ENCODE measurements around the gene CILP2. TPM values are rescaled to one million over a fixed set of nuclear protein-coding genes. Genes with fewer than 3 reads are reported as not detected.

Gene CILP2
- polyA plus RNA-seq, 1 of the 3 experiments (the other 2 are of a cell fraction): 1.9 TPM

DNA sequence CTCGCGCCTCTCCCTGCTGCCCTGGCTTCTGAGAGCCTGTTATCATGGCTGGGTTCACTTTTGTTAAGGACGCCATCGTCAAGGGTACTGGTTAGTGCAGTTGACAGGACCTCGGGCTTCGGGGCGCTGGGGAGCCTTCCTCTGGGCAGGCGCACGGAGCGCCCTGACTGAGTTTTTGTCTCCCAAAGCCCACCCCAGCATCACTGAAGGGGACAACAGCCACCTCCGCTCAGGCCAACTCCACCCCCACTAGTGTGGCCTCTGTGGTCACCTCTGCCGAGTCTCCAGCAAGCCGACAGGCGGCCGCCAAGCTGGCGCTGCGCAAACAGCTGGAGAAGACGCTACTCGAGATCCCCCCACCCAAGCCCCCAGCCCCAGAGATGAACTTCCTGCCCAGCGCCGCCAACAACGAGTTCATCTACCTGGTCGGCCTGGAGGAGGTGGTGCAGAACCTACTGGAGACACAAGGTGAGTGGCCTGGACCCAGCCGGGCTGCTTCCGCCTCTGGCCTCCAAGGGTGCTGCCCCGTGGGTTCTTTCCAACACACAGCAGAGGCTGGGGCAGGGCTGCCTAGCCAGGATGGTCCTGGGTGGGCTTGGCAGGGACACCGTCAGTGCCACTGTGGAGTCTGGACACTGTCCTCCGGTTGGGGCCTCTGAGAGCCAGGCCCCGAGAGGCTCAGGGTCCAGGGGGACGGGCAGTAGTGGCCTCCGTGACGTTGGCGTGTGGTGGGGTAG lies 39.6 kb upstream of the CILP2 start:
- no peak overlapping the region for H3K27ac ChIP-seq (ENCODE audit: low read depth in 2 of 2, low read length in 1 of 2)
- no peaks in the 10 kb centered on the region for H4K20me1 ChIP-seq (ENCODE audit: insufficient read depth)
- DNase-seq: no peak
- no peak overlapping the region for H3K4me3 ChIP-seq (ENCODE audit: low read depth in 2 of 2, low read length in 1 of 2)
- POLR2A ChIA-PET: no interaction called here
- no peaks in the 10 kb centered on the region for H3F3A ChIP-seq (replicated peaks; ENCODE audit: insufficient read depth)
- no peaks in the 10 kb centered on the region for H3K4me1 ChIP-seq (ENCODE audit: control insufficient read depth in 1 of 2, insufficient read depth in 2 of 2, low read depth in 1 of 2, low read length in 1 of 2)
- no peaks in the 10 kb centered on the region for H3K9me3 ChIP-seq
- H3K4me2 ChIP-seq: no peak overlapping the region
- CTCF ChIA-PET: no interaction called here
- peaks cover 13% of the 10 kb centered on the region; the same call in 1 of the 2 replicates for H3K79me2 ChIP-seq (ENCODE audit: insufficient read depth)
- H3K9ac ChIP-seq: no peak overlapping the region
- H3K27me3 ChIP-seq (ENCODE audit: insufficient read depth): no peaks in the 10 kb centered on the region
- no peak for TF ChIP-seq ELF1 (IDR thresholded peaks at IDR 0.05)
- TF ChIP-seq, protein P1, sequence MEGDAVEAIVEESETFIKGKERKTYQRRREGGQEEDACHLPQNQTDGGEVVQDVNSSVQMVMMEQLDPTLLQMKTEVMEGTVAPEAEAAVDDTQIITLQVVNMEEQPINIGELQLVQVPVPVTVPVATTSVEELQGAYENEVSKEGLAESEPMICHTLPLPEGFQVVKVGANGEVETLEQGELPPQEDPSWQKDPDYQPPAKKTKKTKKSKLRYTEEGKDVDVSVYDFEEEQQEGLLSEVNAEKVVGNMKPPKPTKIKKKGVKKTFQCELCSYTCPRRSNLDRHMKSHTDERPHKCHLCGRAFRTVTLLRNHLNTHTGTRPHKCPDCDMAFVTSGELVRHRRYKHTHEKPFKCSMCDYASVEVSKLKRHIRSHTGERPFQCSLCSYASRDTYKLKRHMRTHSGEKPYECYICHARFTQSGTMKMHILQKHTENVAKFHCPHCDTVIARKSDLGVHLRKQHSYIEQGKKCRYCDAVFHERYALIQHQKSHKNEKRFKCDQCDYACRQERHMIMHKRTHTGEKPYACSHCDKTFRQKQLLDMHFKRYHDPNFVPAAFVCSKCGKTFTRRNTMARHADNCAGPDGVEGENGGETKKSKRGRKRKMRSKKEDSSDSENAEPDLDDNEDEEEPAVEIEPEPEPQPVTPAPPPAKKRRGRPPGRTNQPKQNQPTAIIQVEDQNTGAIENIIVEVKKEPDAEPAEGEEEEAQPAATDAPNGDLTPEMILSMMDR (IDR thresholded peaks at IDR 0.05): no peak
- TF ChIP-seq, protein P2, sequence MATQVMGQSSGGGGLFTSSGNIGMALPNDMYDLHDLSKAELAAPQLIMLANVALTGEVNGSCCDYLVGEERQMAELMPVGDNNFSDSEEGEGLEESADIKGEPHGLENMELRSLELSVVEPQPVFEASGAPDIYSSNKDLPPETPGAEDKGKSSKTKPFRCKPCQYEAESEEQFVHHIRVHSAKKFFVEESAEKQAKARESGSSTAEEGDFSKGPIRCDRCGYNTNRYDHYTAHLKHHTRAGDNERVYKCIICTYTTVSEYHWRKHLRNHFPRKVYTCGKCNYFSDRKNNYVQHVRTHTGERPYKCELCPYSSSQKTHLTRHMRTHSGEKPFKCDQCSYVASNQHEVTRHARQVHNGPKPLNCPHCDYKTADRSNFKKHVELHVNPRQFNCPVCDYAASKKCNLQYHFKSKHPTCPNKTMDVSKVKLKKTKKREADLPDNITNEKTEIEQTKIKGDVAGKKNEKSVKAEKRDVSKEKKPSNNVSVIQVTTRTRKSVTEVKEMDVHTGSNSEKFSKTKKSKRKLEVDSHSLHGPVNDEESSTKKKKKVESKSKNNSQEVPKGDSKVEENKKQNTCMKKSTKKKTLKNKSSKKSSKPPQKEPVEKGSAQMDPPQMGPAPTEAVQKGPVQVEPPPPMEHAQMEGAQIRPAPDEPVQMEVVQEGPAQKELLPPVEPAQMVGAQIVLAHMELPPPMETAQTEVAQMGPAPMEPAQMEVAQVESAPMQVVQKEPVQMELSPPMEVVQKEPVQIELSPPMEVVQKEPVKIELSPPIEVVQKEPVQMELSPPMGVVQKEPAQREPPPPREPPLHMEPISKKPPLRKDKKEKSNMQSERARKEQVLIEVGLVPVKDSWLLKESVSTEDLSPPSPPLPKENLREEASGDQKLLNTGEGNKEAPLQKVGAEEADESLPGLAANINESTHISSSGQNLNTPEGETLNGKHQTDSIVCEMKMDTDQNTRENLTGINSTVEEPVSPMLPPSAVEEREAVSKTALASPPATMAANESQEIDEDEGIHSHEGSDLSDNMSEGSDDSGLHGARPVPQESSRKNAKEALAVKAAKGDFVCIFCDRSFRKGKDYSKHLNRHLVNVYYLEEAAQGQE (IDR thresholded peaks at IDR 0.05; ENCODE audit: low read depth, low read length): no peak
- no peak for TF ChIP-seq FOXM1 (IDR thresholded peaks at IDR 0.05; ENCODE audit: low read depth)
- no peak for TF ChIP-seq POLR2AphosphoS5 (IDR thresholded peaks at IDR 0.05; ENCODE audit: low read depth, low read length)
- no peak for TF ChIP-seq JUND (IDR thresholded peaks at IDR 0.05)
- TF ChIP-seq MEF2A (IDR thresholded peaks at IDR 0.05; ENCODE audit: borderline replicate concordance, low read depth): no peak
- TF ChIP-seq SMC3 (IDR thresholded peaks at IDR 0.05; ENCODE audit: low read depth, low read length): no peak
- TF ChIP-seq EZH2phosphoT487 (IDR thresholded peaks at IDR 0.05; ENCODE audit: borderline replicate concordance, low read depth): no peak
- TF ChIP-seq CHD2 (IDR thresholded peaks at IDR 0.05; ENCODE audit: low read length, partially characterized antibody): no peak
- TF ChIP-seq NFIC (IDR thresholded peaks at IDR 0.05; ENCODE audit: borderline replicate concordance): no peak
- TF ChIP-seq, protein P3, sequence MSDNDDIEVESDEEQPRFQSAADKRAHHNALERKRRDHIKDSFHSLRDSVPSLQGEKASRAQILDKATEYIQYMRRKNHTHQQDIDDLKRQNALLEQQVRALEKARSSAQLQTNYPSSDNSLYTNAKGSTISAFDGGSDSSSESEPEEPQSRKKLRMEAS (IDR thresholded peaks at IDR 0.05; ENCODE audit: low read depth): no peak
- no peak for TF ChIP-seq TCF12 (IDR thresholded peaks at IDR 0.05)
- TF ChIP-seq, protein P4, sequence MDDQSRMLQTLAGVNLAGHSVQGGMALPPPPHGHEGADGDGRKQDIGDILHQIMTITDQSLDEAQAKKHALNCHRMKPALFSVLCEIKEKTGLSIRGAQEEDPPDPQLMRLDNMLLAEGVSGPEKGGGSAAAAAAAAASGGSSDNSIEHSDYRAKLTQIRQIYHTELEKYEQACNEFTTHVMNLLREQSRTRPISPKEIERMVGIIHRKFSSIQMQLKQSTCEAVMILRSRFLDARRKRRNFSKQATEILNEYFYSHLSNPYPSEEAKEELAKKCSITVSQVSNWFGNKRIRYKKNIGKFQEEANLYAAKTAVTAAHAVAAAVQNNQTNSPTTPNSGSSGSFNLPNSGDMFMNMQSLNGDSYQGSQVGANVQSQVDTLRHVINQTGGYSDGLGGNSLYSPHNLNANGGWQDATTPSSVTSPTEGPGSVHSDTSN (IDR thresholded peaks at IDR 0.05): no peak
- TF ChIP-seq RAD21 (IDR thresholded peaks at IDR 0.05; ENCODE audit: low read length): no peak
- TF ChIP-seq FOXJ3 (CRISPR knock-in tag; IDR thresholded peaks at IDR 0.05): no peak
- TF ChIP-seq, protein P5, sequence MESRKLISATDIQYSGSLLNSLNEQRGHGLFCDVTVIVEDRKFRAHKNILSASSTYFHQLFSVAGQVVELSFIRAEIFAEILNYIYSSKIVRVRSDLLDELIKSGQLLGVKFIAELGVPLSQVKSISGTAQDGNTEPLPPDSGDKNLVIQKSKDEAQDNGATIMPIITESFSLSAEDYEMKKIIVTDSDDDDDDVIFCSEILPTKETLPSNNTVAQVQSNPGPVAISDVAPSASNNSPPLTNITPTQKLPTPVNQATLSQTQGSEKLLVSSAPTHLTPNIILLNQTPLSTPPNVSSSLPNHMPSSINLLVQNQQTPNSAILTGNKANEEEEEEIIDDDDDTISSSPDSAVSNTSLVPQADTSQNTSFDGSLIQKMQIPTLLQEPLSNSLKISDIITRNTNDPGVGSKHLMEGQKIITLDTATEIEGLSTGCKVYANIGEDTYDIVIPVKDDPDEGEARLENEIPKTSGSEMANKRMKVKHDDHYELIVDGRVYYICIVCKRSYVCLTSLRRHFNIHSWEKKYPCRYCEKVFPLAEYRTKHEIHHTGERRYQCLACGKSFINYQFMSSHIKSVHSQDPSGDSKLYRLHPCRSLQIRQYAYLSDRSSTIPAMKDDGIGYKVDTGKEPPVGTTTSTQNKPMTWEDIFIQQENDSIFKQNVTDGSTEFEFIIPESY (IDR thresholded peaks at IDR 0.05; ENCODE audit: borderline replicate concordance, low read depth): no peak
- no peak for TF ChIP-seq TAF1 (IDR thresholded peaks at IDR 0.05; ENCODE audit: borderline replicate concordance, low read depth, low read length)
- H3K9me2 ChIP-seq: no peaks in the 10 kb centered on the region
- WGBS (ENCODE audit: low lambda C conversion rate): 95% methylated on average over 16 of the region's 33 CpGs
- H2AFZ ChIP-seq (ENCODE audit: low read depth): no peak overlapping the region
- H3K36me3 ChIP-seq (replicated peaks in 1 of 2; ENCODE audit: control insufficient read depth in 1 of 2, insufficient read depth in 2 of 2, low read length in 1 of 2): peaks cover 4 to 73% of the 10 kb centered on the region in 2 experiments
